GM12878 (cell line): ENCODE data around the gene DNTT. TPM values are rescaled to one million over a fixed set of nuclear protein-coding genes. Genes with fewer than 3 reads are reported as not detected.

Source experiments
- ATAC-seq: fragments of 200-7000 bp; cut with Tn5 transposase; 3 replicates; pipeline ENCODE4 v1.9.1; 2020; ENCODE audit warnings: mild to moderate bottlenecking, moderate library complexity
- BruUV-seq: library from RNA; stranded (reverse); fragments of 400-500 nt; replicated peaks from 2 replicates; lab custom pipeline; 2021; lab: Mats Ljungman, UMichigan
- CTCF ChIA-PET: fragments of 300-600 bp; sonication (Branson Sonifier 250); formaldehyde crosslinking; extraction: SDS; loops from one replicate; lab custom pipeline; 2021; ENCODE audit warnings: inconsistent platforms; lab: Yijun Ruan, JAX
- POLR2A ChIA-PET: fragments of 350-600 bp; formaldehyde crosslinking; extraction: SDS; loops from one replicate; lab custom pipeline; 2021; ENCODE audit warnings: inconsistent platforms; lab: Charles Lee
- RAD21 ChIA-PET: fragments of 300-600 bp; sonication (Branson Sonifier 250); formaldehyde crosslinking; loops from one replicate; lab custom pipeline; 2023; ENCODE audit warnings: antibody characterized with exemption; ENCODE audit not compliant: unreplicated experiment; lab: Charles Lee
- SMC1A ChIA-PET: fragments of 300-600 bp; sonication (Branson Sonifier 250); formaldehyde crosslinking; loops from one replicate; lab custom pipeline; 2023; ENCODE audit not compliant: unreplicated experiment, uncharacterized antibody; lab: Charles Lee
- DNase-seq: peaks from one replicate; pipeline ENCODE4 v3.0.0-alpha.2; 2011; ENCODE audit warnings: low read depth, low spot score
- FAIRE-seq: peaks from 3 replicates; lab custom pipeline; 2011; peaks lifted over from hg19 to GRCh38; lab: Jason Lieb, UNC
- H2AFZ ChIP-seq: 2 replicates; pipeline ENCODE4 v1.6.0; 2011; ENCODE audit warnings: low read depth, low read length, control low read depth; ENCODE audit not compliant: control insufficient read depth
- H3K27ac ChIP-seq: 2 replicates; pipeline ENCODE4 v1.5.1; 2011; ENCODE audit warnings: control low read depth; ENCODE audit not compliant: control insufficient read depth, insufficient read depth
- H3K27me3 ChIP-seq, 2 experiments: replicated peaks in 1 of 2; 2 replicates each; pipeline versions ENCODE4 v1.6.0 to v1.6.1; 2011; ENCODE audit warnings: low read length in 1 of 2; ENCODE audit not compliant: control insufficient read depth in 2 of 2, insufficient read depth in 2 of 2
- H3K36me3 ChIP-seq, 2 experiments: 2 replicates each; pipeline ENCODE4 v1.5.1; 2011; ENCODE audit warnings: low read length in 1 of 2; ENCODE audit not compliant: control insufficient read depth in 2 of 2, insufficient read depth in 2 of 2
- H3K4me1 ChIP-seq: 2 replicates; pipeline ENCODE4 v1.6.1; 2011; ENCODE audit warnings: mild to moderate bottlenecking, low read length, moderate library complexity, mixed read lengths; ENCODE audit not compliant: control insufficient read depth, insufficient read depth
- H3K4me2 ChIP-seq: 2 replicates; pipeline ENCODE4 v1.6.0; 2011; ENCODE audit warnings: control low read depth; ENCODE audit not compliant: control insufficient read depth, insufficient read depth
- H3K4me3 ChIP-seq: fragments of 200-600 bp; sonication (generic); 2 replicates; pipeline ENCODE4 v1.5.1; 2016
- H3K79me2 ChIP-seq: 2 replicates; pipeline ENCODE4 v1.6.0; 2011; ENCODE audit warnings: low read length; ENCODE audit not compliant: control insufficient read depth, insufficient read depth
- H3K9ac ChIP-seq: 2 replicates; pipeline ENCODE4 v1.8.0; 2011; ENCODE audit warnings: low read length, control low read depth, mixed read lengths; ENCODE audit not compliant: control insufficient read depth, insufficient read depth
- H3K9me3 ChIP-seq: replicated peaks from 3 replicates; pipeline ENCODE4 v1.5.1; 2011; ENCODE audit warnings: mild to moderate bottlenecking, low read length; ENCODE audit not compliant: control insufficient read depth, insufficient read depth
- H4K20me1 ChIP-seq: 2 replicates; pipeline ENCODE4 v1.6.0; 2011; ENCODE audit not compliant: control insufficient read depth, insufficient read depth
- BHLHE40 ChIP-seq, 2 experiments: fragments of 450-650 bp in 1 of 2; IDR thresholded peaks; 2 replicates each; pipeline ENCODE4 v1.6.1; 2011 to 2017; ENCODE audit warnings: low read depth in 2 of 2, borderline replicate concordance in 1 of 2, improper control_type of control experiment in 1 of 2, low read length in 1 of 2, mild to moderate bottlenecking in 1 of 2
- CREB1 ChIP-seq: IDR thresholded peaks from 2 replicates; pipeline ENCODE4 v1.6.1; 2012; ENCODE audit warnings: low read depth, mild to moderate bottlenecking, inconsistent platforms
- FOS ChIP-seq: IDR thresholded peaks from 3 replicates; pipeline ENCODE4 v1.6.1; 2011; ENCODE audit warnings: borderline replicate concordance; ENCODE audit not compliant: insufficient read length; ENCODE audit errors: extremely low read depth
- IRF5 ChIP-seq: fragments of 450-650 bp; IDR thresholded peaks from 2 replicates; pipeline ENCODE4 v1.6.1; 2017; ENCODE audit warnings: borderline replicate concordance
- KAT2A ChIP-seq: conservative IDR thresholded peaks from 2 replicates; pipeline ENCODE4 v1.6.1; 2011; ENCODE audit warnings: low read depth, low read length; ENCODE audit not compliant: control insufficient read depth
- NFIC ChIP-seq: IDR thresholded peaks from 2 replicates; pipeline ENCODE4 v1.6.1; 2012; ENCODE audit warnings: low read depth, mild to moderate bottlenecking, inconsistent platforms, low read length, moderate library complexity
- RBBP5 ChIP-seq: fragments of 200-600 bp; sonication (generic); conservative IDR thresholded peaks from 2 replicates; pipeline ENCODE4 v1.6.1; 2016
- RCOR1 ChIP-seq: conservative IDR thresholded peaks from 2 replicates; pipeline ENCODE4 v1.6.1; 2012; ENCODE audit warnings: low read depth, low read length, improper control_type of control experiment
- RELB ChIP-seq: fragments of 450-650 bp; IDR thresholded peaks from 2 replicates; pipeline ENCODE4 v1.6.1; 2017; ENCODE audit warnings: low read depth, mild to moderate bottlenecking, moderate library complexity
- SMAD1 ChIP-seq: fragments of 450-650 bp; IDR thresholded peaks from 2 replicates; pipeline ENCODE4 v1.6.1; 2018; ENCODE audit warnings: mild to moderate bottlenecking, low read depth; ENCODE audit not compliant: partially characterized antibody
- SMAD5 ChIP-seq: IDR thresholded peaks from 2 replicates; pipeline ENCODE4 v1.6.1; 2016; ENCODE audit warnings: antibody characterized with exemption, low read depth
- SMARCA5 ChIP-seq: fragments of 450-650 bp; IDR thresholded peaks from 2 replicates; pipeline ENCODE4 v1.6.1; 2017; ENCODE audit warnings: mild to moderate bottlenecking
- SPI1 ChIP-seq: IDR thresholded peaks from 2 replicates; pipeline ENCODE4 v1.6.1; 2011; ENCODE audit warnings: low read depth, mild to moderate bottlenecking, low read length, moderate library complexity, borderline replicate concordance; ENCODE audit not compliant: insufficient read depth
- SREBF2 ChIP-seq: IDR thresholded peaks from 2 replicates; pipeline ENCODE4 v1.6.1; 2012; ENCODE audit warnings: mild to moderate bottlenecking, low read length
- TCF7 ChIP-seq: IDR thresholded peaks from 2 replicates; pipeline ENCODE4 v1.6.1; 2014; ENCODE audit warnings: antibody characterized with exemption, borderline replicate concordance
- ZNF622 ChIP-seq: fragments of 450-650 bp; IDR thresholded peaks from 2 replicates; pipeline ENCODE4 v1.6.1; 2017; ENCODE audit warnings: mild to moderate bottlenecking, inconsistent platforms
- WGBS: methylation state at CpG from one replicate; pipeline ENCODE4 v1.1.6; 2016; ENCODE audit warnings: low lambda C conversion rate; ENCODE audit not compliant: insufficient replicate concordance, insufficient coverage; ENCODE audit errors: missing lambda C conversion rate; 5-methylcytosine and 5-hydroxymethylcytosine counted together
- in situ Hi-C: fragments of 300-500 bp; cut with MboI; formaldehyde crosslinking; loops from 9 replicates; pipeline ENCODE4 v1.14.3; 2018; ENCODE audit warnings: mixed read lengths
- intact Hi-C: fragments of 100-400 bp; cut with micrococcal nuclease; formaldehyde crosslinking; loops from one replicate; pipeline ENCODE4 v1.14.2; 2022; ENCODE audit not compliant: unreplicated experiment
- polyA plus RNA-seq, 11 experiments: library from polyadenylated mRNA; depleted of rRNA in 4 of 11; unstranded in 6 of 11; stranded (reverse) in 5 of 11; fragments of >200 nt; fragmentation: Nextera tagmentation in 4 of 11; fragmentation: Illumina TruSeq in 1 of 11; extraction: Ambion mirVana in 4 of 11; extraction: Trizol in 1 of 11; gene quantifications; 1 replicate in 1 of 11; 2 replicates in 10 of 11; pipeline versions ENCODE4 v1.2.1 to v1.2.3, GENCODE V29; 2011 to 2016; ENCODE audit warnings: inconsistent platforms in 2 of 11, missing spikeins in 2 of 11, low read depth in 1 of 11
- total RNA-seq, 4 experiments: library from RNA; depleted of rRNA in 3 of 4; stranded (reverse); fragments of >200 nt in 3 of 4; fragmentation: Illumina TruSeq in 1 of 4; extraction: Trizol in 1 of 4; gene quantifications; 2 replicates each; pipeline versions ENCODE4 v1.2.1 to v1.2.3, GENCODE V29; 2013 to 2021

DNTT gene
- total and polyA plus RNA-seq, 10 of the 15 experiments (the other 5 are each of a cell fraction or from before 2014, with no cell fraction given): 0.06 to 0.13 (median 0.09) TPM; not detected in 5

GRCh38 chr10:96366508-96366907 lies 62.3 kb downstream of the DNTT start (continued):
- no peak for TF ChIP-seq SPI1
- no peak for TF ChIP-seq IRF5
- no peak for TF ChIP-seq FOS

GRCh38 chr10:96367470-96367869 lies 63.2 kb downstream of the DNTT start:
- in situ Hi-C loops: no loop called here
- H3K9ac ChIP-seq: no peak overlapping the region
- H3K9me3 ChIP-seq: no peaks in the 10 kb centered on the region
- WGBS: 29% methylated on average over 4 of the region's 4 CpGs
- no peak overlapping the region for H3K4me2 ChIP-seq
- H2AFZ ChIP-seq: no peak overlapping the region
- no peaks in the 10 kb centered on the region for H3K4me1 ChIP-seq
- H4K20me1 ChIP-seq: no peaks in the 10 kb centered on the region
- H3K79me2 ChIP-seq: no peaks in the 10 kb centered on the region
- no peak for ATAC-seq
- TF ChIP-seq SMARCA5 (no peak), CREB1 (no peak), SMAD1 (no peak), RELB (no peak), BHLHE40 (IDR thresholded peaks at IDR 0.05; ENCODE audit: borderline replicate concordance in 1 of 2, low read depth in 2 of 2, low read length in 1 of 2) (no peak), ZNF622 (no peak), SMAD5 (no peak), NFIC (no peak), RBBP5 (no peak), KAT2A (no peak), SREBF2 (no peak), RCOR1 (no peak), TCF7 (no peak)
- CTCF ChIA-PET: interaction anchor here (0.8 kb wide), 1 partner anchor 27 kb away, joined by 3 read pairs; no protein-coding TSS in a partner anchor
- no peak for FAIRE-seq
- SMC1A ChIA-PET: interaction anchor here (3.6 kb wide), 1 partner anchor 8 kb away, joined by 14 read pairs; no protein-coding TSS in a partner anchor
- intact Hi-C loops: no loop called here
- no peaks in the 10 kb centered on the region; a peak in 1 of 4 replicates for H3K27me3 ChIP-seq
- no peak for DNase-seq
- H3K36me3 ChIP-seq: no peaks in the 10 kb centered on the region
- H3K27ac ChIP-seq: no peak overlapping the region
- POLR2A ChIA-PET: no interaction called here
- H3K4me3 ChIP-seq: no peak overlapping the region
- RAD21 ChIA-PET: no interaction called here
- BruUV-seq: no TSS peak
